ENCODE measurements around the gene NRXN3. TPM values are rescaled to one million over a fixed set of nuclear protein-coding genes. Genes with fewer than 3 reads are reported as not detected.

The NRXN3 gene
- total RNA-seq, 1 experiment from 2014 or later, result 1.1 TPM

GRCh38 chr14:78195431-78195830, 25.3 kb downstream of the NRXN3 start:
- H3K4me2 ChIP-seq (ENCODE audit: low read length), result no peak overlapping the region
- H3K9ac ChIP-seq (ENCODE audit: low read length), result no peak overlapping the region
- H3K9me2 ChIP-seq (replicated peaks; ENCODE audit: low read length), result no peaks in the 10 kb centered on the region
- no TSS peak for BruUV-seq (replicated peaks)
- POLR2A ChIA-PET (ENCODE audit: unreplicated experiment), result no interaction called here
- H3K27me3 ChIP-seq (ENCODE audit: low read length), result no peaks in the 10 kb centered on the region
- no peak overlapping the region for H2AFZ ChIP-seq (ENCODE audit: low read length)
- no peaks in the 10 kb centered on the region for H3F3A ChIP-seq (ENCODE audit: low read length, unreplicated experiment)
- H3K4me1 ChIP-seq (ENCODE audit: insufficient read depth, low read length), result no peaks in the 10 kb centered on the region
- H3K79me2 ChIP-seq (ENCODE audit: low read length), result no peaks in the 10 kb centered on the region
- intact Hi-C loops (cut with micrococcal nuclease), result no loop called here
- CTCF ChIA-PET, result no interaction called here
- H3K4me3 ChIP-seq (ENCODE audit: low read length), result no peak overlapping the region
- TF ChIP-seq EZH2phosphoT487 (IDR thresholded peaks at IDR 0.05; ENCODE audit: borderline replicate concordance, low read length), result no peak
- no peak for TF ChIP-seq EZH2 (IDR thresholded peaks at IDR 0.05; ENCODE audit: low read length, unreplicated experiment)
- no peak for TF ChIP-seq CTCF (conservative IDR thresholded peaks at IDR 0.05; ENCODE audit: low read depth, low read length)
- no peaks in the 10 kb centered on the region for H4K20me1 ChIP-seq (ENCODE audit: low read length)
- no peaks in the 10 kb centered on the region for H3K9me3 ChIP-seq (ENCODE audit: low read length)
- ATAC-seq (no peak), DNase-seq (no peak)
- no peaks in the 10 kb centered on the region for H3K36me3 ChIP-seq (ENCODE audit: low read depth, low read length)
- H3K27ac ChIP-seq (ENCODE audit: low read length), result no peak overlapping the region

GRCh38 chr14:78196323-78196722, 26.1 kb downstream of the NRXN3 start:
- TF ChIP-seq CTCF (conservative IDR thresholded peaks at IDR 0.05; ENCODE audit: low read depth, low read length) (no peak), EZH2phosphoT487 (IDR thresholded peaks at IDR 0.05; ENCODE audit: borderline replicate concordance, low read length) (no peak), EZH2 (IDR thresholded peaks at IDR 0.05; ENCODE audit: low read length, unreplicated experiment) (no peak)
- Histone ChIP-seq H3K27ac (ENCODE audit: low read length) (no peak overlapping the region), H3K4me2 (ENCODE audit: low read length) (no peak overlapping the region), H3K4me1 (ENCODE audit: insufficient read depth, low read length) (no peaks in the 10 kb centered on the region), H3K9me3 (ENCODE audit: low read length) (no peaks in the 10 kb centered on the region), H4K20me1 (ENCODE audit: low read length) (no peaks in the 10 kb centered on the region), H2AFZ (ENCODE audit: low read length) (no peak overlapping the region), H3K27me3 (ENCODE audit: low read length) (no peaks in the 10 kb centered on the region), H3K9me2 (replicated peaks; ENCODE audit: low read length) (no peaks in the 10 kb centered on the region), H3K79me2 (ENCODE audit: low read length) (no peaks in the 10 kb centered on the region), H3F3A (ENCODE audit: low read length, unreplicated experiment) (no peaks in the 10 kb centered on the region), H3K36me3 (ENCODE audit: low read depth, low read length) (no peaks in the 10 kb centered on the region), H3K9ac (ENCODE audit: low read length) (no peak overlapping the region), H3K4me3 (ENCODE audit: low read length) (no peak overlapping the region)
- ATAC-seq (no peak), DNase-seq (no peak)
- POLR2A ChIA-PET (ENCODE audit: unreplicated experiment), result no interaction called here
- CTCF ChIA-PET, result no interaction called here
- no TSS peak for BruUV-seq (replicated peaks)
- intact Hi-C loops (cut with micrococcal nuclease), result no loop called here

DNA sequence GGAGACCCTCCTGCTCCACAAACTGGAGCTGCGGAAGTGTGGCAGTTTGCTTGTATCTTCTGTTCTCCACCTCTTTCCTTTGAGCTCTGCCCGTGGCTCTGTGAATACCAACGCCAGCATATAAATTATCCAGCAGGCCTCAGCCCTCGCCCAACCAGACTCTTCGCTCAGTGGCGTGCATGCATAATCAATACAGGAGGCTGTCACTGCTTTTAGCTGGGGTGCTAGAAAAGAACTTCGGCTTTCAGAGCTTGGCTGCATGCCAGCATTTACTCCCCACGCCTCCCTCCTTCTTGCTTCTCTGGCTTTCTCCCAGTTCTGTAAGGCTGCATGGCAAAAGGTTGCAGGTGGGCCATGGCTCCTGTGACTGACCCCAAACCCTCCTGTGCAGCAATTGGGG, 26.9 kb downstream of the NRXN3 start:
- H3K9ac ChIP-seq (ENCODE audit: low read length), result no peak overlapping the region
- H3K79me2 ChIP-seq (ENCODE audit: low read length), result no peaks in the 10 kb centered on the region
- no peak overlapping the region for H3K4me2 ChIP-seq (ENCODE audit: low read length)
- H3K9me2 ChIP-seq (replicated peaks; ENCODE audit: low read length), result no peaks in the 10 kb centered on the region
- H3K27me3 ChIP-seq (ENCODE audit: low read length), result no peaks in the 10 kb centered on the region
- no TSS peak for BruUV-seq (replicated peaks)
- ChIA-PET CTCF (no interaction called here), POLR2A (ENCODE audit: unreplicated experiment) (no interaction called here)
- H3K36me3 ChIP-seq (ENCODE audit: low read depth, low read length), result no peaks in the 10 kb centered on the region
- H3F3A ChIP-seq (ENCODE audit: low read length, unreplicated experiment), result no peaks in the 10 kb centered on the region
- H3K4me3 ChIP-seq (ENCODE audit: low read length), result no peak overlapping the region
- TF ChIP-seq EZH2phosphoT487 (IDR thresholded peaks at IDR 0.05; ENCODE audit: borderline replicate concordance, low read length), result no peak
- TF ChIP-seq CTCF (conservative IDR thresholded peaks at IDR 0.05; ENCODE audit: low read depth, low read length), result no peak
- no peak for TF ChIP-seq EZH2 (IDR thresholded peaks at IDR 0.05; ENCODE audit: low read length, unreplicated experiment)
- DNase-seq (no peak), ATAC-seq (no peak)
- H4K20me1 ChIP-seq (ENCODE audit: low read length), result no peaks in the 10 kb centered on the region
- H3K4me1 ChIP-seq (ENCODE audit: insufficient read depth, low read length), result no peaks in the 10 kb centered on the region
- H3K9me3 ChIP-seq (ENCODE audit: low read length), result no peaks in the 10 kb centered on the region
- intact Hi-C loops (cut with micrococcal nuclease), result no loop called here
- H2AFZ ChIP-seq (ENCODE audit: low read length), result no peak overlapping the region
- no peak overlapping the region for H3K27ac ChIP-seq (ENCODE audit: low read length)
